ENCODE measurements around the gene DYRK1A. TPM values are rescaled to one million over a fixed set of nuclear protein-coding genes. Genes with fewer than 3 reads are reported as not detected.

Gene DYRK1A
- total and polyA plus RNA-seq, 10 of the 15 experiments (the other 5 are each of a cell fraction or from before 2014, with no cell fraction given): 2.4 to 68.6 (median 30.7) TPM

- peak; percentile 54; the same call in 1 of the 2 replicates for TF ChIP-seq NKRF (conservative IDR thresholded peaks at IDR 0.05)
- TF ChIP-seq RB1 (IDR thresholded peaks at IDR 0.05; ENCODE audit: borderline replicate concordance): peak; percentile 51; the same call in 1 of the 2 replicates
- TF ChIP-seq ZNF592 (IDR thresholded peaks at IDR 0.05): no peak
- TF ChIP-seq YBX1 (IDR thresholded peaks at IDR 0.05): no peak
- no peak for TF ChIP-seq PRDM15 (CRISPR knock-in tag; IDR thresholded peaks at IDR 0.05)
- 0 out of 2 replicates have a peak, but pooled peaks have one; percentile 29 for TF ChIP-seq PAX5 (IDR thresholded peaks at IDR 0.05; ENCODE audit: borderline replicate concordance, low read depth, low read length)
- TF ChIP-seq, protein P1, sequence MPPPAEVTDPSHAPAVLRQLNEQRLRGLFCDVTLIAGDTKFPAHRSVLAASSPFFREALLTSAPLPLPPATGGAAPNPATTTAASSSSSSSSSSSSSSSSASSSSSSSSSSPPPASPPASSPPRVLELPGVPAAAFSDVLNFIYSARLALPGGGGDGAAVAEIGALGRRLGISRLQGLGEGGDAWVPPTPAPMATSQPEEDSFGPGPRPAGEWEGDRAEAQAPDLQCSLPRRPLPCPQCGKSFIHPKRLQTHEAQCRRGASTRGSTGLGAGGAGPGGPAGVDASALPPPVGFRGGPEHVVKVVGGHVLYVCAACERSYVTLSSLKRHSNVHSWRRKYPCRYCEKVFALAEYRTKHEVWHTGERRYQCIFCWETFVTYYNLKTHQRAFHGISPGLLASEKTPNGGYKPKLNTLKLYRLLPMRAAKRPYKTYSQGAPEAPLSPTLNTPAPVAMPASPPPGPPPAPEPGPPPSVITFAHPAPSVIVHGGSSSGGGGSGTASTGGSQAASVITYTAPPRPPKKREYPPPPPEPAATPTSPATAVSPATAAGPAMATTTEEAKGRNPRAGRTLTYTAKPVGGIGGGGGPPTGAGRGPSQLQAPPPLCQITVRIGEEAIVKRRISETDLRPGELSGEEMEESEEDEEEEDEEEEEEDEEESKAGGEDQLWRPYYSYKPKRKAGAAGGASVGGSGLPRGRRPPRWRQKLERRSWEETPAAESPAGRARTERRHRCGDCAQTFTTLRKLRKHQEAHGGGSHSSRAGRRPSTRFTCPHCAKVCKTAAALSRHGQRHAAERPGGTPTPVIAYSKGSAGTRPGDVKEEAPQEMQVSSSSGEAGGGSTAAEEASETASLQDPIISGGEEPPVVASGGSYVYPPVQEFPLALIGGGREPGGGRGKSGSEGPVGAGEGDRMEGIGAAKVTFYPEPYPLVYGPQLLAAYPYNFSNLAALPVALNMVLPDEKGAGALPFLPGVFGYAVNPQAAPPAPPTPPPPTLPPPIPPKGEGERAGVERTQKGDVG (CRISPR knock-in tag; IDR thresholded peaks at IDR 0.05): no peak
- no peak for TF ChIP-seq REST (IDR thresholded peaks at IDR 0.05; ENCODE audit: low read depth, low read length)
- TF ChIP-seq PML (IDR thresholded peaks at IDR 0.05; ENCODE audit: low read length): no peak
- TF ChIP-seq MAX (IDR thresholded peaks at IDR 0.05; ENCODE audit: low read depth, low read length): peak; percentile 98
Observed at GRCh38 chr21:37366482-37367316, at the start of gene DYRK1A (continued).

All from GM12878 (cell line).